ENCODE results near the gene NUP210.

The NUP210 gene

GRCh38 chr3:13299531-13300155, 120.5 kb downstream of the NUP210 start:
- peaks cover 2% of the 10 kb centered on the region for H3K4me1 ChIP-seq (ENCODE audit: control insufficient read depth, insufficient read depth, low read length, poor library complexity, severe bottlenecking)
- H3K4me3 ChIP-seq (ENCODE audit: insufficient read depth, low read depth, low read length, poor library complexity, severe bottlenecking): no peak overlapping the region
- no peaks in the 10 kb centered on the region for H3K36me3 ChIP-seq (ENCODE audit: control insufficient read depth, insufficient read depth, low read length)
- H3K27me3 ChIP-seq (replicated peaks; ENCODE audit: control insufficient read depth, insufficient read depth, low read length, poor library complexity, severe bottlenecking): no peaks in the 10 kb centered on the region
- DNase-seq: no peak
- H3K27ac ChIP-seq (ENCODE audit: insufficient read depth, low read length, poor library complexity, severe bottlenecking): no peak overlapping the region
- H3K9me3 ChIP-seq (ENCODE audit: control insufficient read depth, low read length): no peaks in the 10 kb centered on the region

GRCh38 chr3:13296662-13297061, 123.5 kb downstream of the NUP210 start:
- DNase-seq: no peak
- H3K27me3 ChIP-seq (replicated peaks; ENCODE audit: control insufficient read depth, insufficient read depth, low read length, poor library complexity, severe bottlenecking): no peaks in the 10 kb centered on the region
- H3K36me3 ChIP-seq (ENCODE audit: control insufficient read depth, insufficient read depth, low read length): no peaks in the 10 kb centered on the region
- H3K9me3 ChIP-seq (ENCODE audit: control insufficient read depth, low read length): no peaks in the 10 kb centered on the region
- no peak overlapping the region for H3K27ac ChIP-seq (ENCODE audit: insufficient read depth, low read length, poor library complexity, severe bottlenecking)
- H3K4me3 ChIP-seq (ENCODE audit: insufficient read depth, low read depth, low read length, poor library complexity, severe bottlenecking): no peak overlapping the region
- peaks cover 2% of the 10 kb centered on the region for H3K4me1 ChIP-seq (ENCODE audit: control insufficient read depth, insufficient read depth, low read length, poor library complexity, severe bottlenecking)

GRCh38 chr3:13294442-13295351, 125.4 kb downstream of the NUP210 start:
- H3K27ac ChIP-seq (ENCODE audit: insufficient read depth, low read length, poor library complexity, severe bottlenecking): no peak overlapping the region
- DNase-seq: no peak
- H3K4me1 ChIP-seq (ENCODE audit: control insufficient read depth, insufficient read depth, low read length, poor library complexity, severe bottlenecking): peaks cover 2% of the 10 kb centered on the region

GRCh38 chr3:13292375-13292774, 127.7 kb downstream of the NUP210 start:
- DNase-seq: no peak
- no peaks in the 10 kb centered on the region for H3K27me3 ChIP-seq (replicated peaks; ENCODE audit: control insufficient read depth, insufficient read depth, low read length, poor library complexity, severe bottlenecking)
- no peaks in the 10 kb centered on the region for H3K36me3 ChIP-seq (ENCODE audit: control insufficient read depth, insufficient read depth, low read length)
- H3K4me1 ChIP-seq (ENCODE audit: control insufficient read depth, insufficient read depth, low read length, poor library complexity, severe bottlenecking): peaks cover 2% of the 10 kb centered on the region
- no peak overlapping the region for H3K27ac ChIP-seq (ENCODE audit: insufficient read depth, low read length, poor library complexity, severe bottlenecking)
- no peaks in the 10 kb centered on the region for H3K9me3 ChIP-seq (ENCODE audit: control insufficient read depth, low read length)
- no peak overlapping the region for H3K4me3 ChIP-seq (ENCODE audit: insufficient read depth, low read depth, low read length, poor library complexity, severe bottlenecking)

More at GRCh38 chr3:13294442-13295351, 125.4 kb downstream of the NUP210 start:
- Histone ChIP-seq H3K36me3 (ENCODE audit: control insufficient read depth, insufficient read depth, low read length) (no peaks in the 10 kb centered on the region), H3K4me3 (ENCODE audit: insufficient read depth, low read depth, low read length, poor library complexity, severe bottlenecking) (no peak overlapping the region), H3K27me3 (replicated peaks; ENCODE audit: control insufficient read depth, insufficient read depth, low read length, poor library complexity, severe bottlenecking) (no peaks in the 10 kb centered on the region), H3K9me3 (ENCODE audit: control insufficient read depth, low read length) (no peaks in the 10 kb centered on the region)

- no peak overlapping the region for H3K27ac ChIP-seq (ENCODE audit: insufficient read depth, low read length, poor library complexity, severe bottlenecking)
- no peaks in the 10 kb centered on the region for H3K9me3 ChIP-seq (ENCODE audit: control insufficient read depth, low read length)
- H3K4me3 ChIP-seq (ENCODE audit: insufficient read depth, low read depth, low read length, poor library complexity, severe bottlenecking): no peak overlapping the region
- no peaks in the 10 kb centered on the region for H3K36me3 ChIP-seq (ENCODE audit: control insufficient read depth, insufficient read depth, low read length)
- H3K4me1 ChIP-seq (ENCODE audit: control insufficient read depth, insufficient read depth, low read length, poor library complexity, severe bottlenecking): no peaks in the 10 kb centered on the region
- no peak for DNase-seq
- no peaks in the 10 kb centered on the region for H3K27me3 ChIP-seq (replicated peaks; ENCODE audit: control insufficient read depth, insufficient read depth, low read length, poor library complexity, severe bottlenecking)
Observed at GRCh38 chr3:13290941-13291340, 129.2 kb downstream of the NUP210 start.

GRCh38 chr3:13289771-13290285, 130.3 kb downstream of the NUP210 start:
- no peaks in the 10 kb centered on the region for H3K36me3 ChIP-seq (ENCODE audit: control insufficient read depth, insufficient read depth, low read length)
- no peak for DNase-seq
- no peak overlapping the region for H3K27ac ChIP-seq (ENCODE audit: insufficient read depth, low read length, poor library complexity, severe bottlenecking)
- no peak overlapping the region for H3K4me3 ChIP-seq (ENCODE audit: insufficient read depth, low read depth, low read length, poor library complexity, severe bottlenecking)
- no peaks in the 10 kb centered on the region for H3K9me3 ChIP-seq (ENCODE audit: control insufficient read depth, low read length)
- peaks cover 5% of the 10 kb centered on the region for H3K27me3 ChIP-seq (replicated peaks; ENCODE audit: control insufficient read depth, insufficient read depth, low read length, poor library complexity, severe bottlenecking)
- H3K4me1 ChIP-seq (ENCODE audit: control insufficient read depth, insufficient read depth, low read length, poor library complexity, severe bottlenecking): no peaks in the 10 kb centered on the region

- H3K4me1 ChIP-seq (ENCODE audit: control insufficient read depth, insufficient read depth, low read length, poor library complexity, severe bottlenecking): no peaks in the 10 kb centered on the region
- H3K36me3 ChIP-seq (ENCODE audit: control insufficient read depth, insufficient read depth, low read length): no peaks in the 10 kb centered on the region
- H3K27ac ChIP-seq (ENCODE audit: insufficient read depth, low read length, poor library complexity, severe bottlenecking): no peak overlapping the region
- DNase-seq: no peak
- no peaks in the 10 kb centered on the region for H3K9me3 ChIP-seq (ENCODE audit: control insufficient read depth, low read length)
- no peak overlapping the region for H3K4me3 ChIP-seq (ENCODE audit: insufficient read depth, low read depth, low read length, poor library complexity, severe bottlenecking)
- peaks cover 12% of the 10 kb centered on the region for H3K27me3 ChIP-seq (replicated peaks; ENCODE audit: control insufficient read depth, insufficient read depth, low read length, poor library complexity, severe bottlenecking)
Observed at GRCh38 chr3:13288732-13289718, 131.1 kb downstream of the NUP210 start.

GRCh38 chr3:13287833-13288232, 132.3 kb downstream of the NUP210 start:
- H3K9me3 ChIP-seq (ENCODE audit: control insufficient read depth, low read length): peaks cover 3% of the 10 kb centered on the region
- H3K4me3 ChIP-seq (ENCODE audit: insufficient read depth, low read depth, low read length, poor library complexity, severe bottlenecking): no peak overlapping the region
- H3K27ac ChIP-seq (ENCODE audit: insufficient read depth, low read length, poor library complexity, severe bottlenecking): no peak overlapping the region
- no peaks in the 10 kb centered on the region for H3K36me3 ChIP-seq (ENCODE audit: control insufficient read depth, insufficient read depth, low read length)
- no peak for DNase-seq
- peaks cover 20% of the 10 kb centered on the region for H3K27me3 ChIP-seq (replicated peaks; ENCODE audit: control insufficient read depth, insufficient read depth, low read length, poor library complexity, severe bottlenecking)
- no peaks in the 10 kb centered on the region for H3K4me1 ChIP-seq (ENCODE audit: control insufficient read depth, insufficient read depth, low read length, poor library complexity, severe bottlenecking)

- peaks cover 4% of the 10 kb centered on the region for H3K4me1 ChIP-seq (ENCODE audit: control insufficient read depth, insufficient read depth, low read length, poor library complexity, severe bottlenecking)
- H3K36me3 ChIP-seq (ENCODE audit: control insufficient read depth, insufficient read depth, low read length): no peaks in the 10 kb centered on the region
- H3K27me3 ChIP-seq (replicated peaks; ENCODE audit: control insufficient read depth, insufficient read depth, low read length, poor library complexity, severe bottlenecking): peaks cover 26% of the 10 kb centered on the region
- no peak overlapping the region for H3K4me3 ChIP-seq (ENCODE audit: insufficient read depth, low read depth, low read length, poor library complexity, severe bottlenecking)
- DNase-seq: no peak
- H3K9me3 ChIP-seq (ENCODE audit: control insufficient read depth, low read length): peaks cover 3% of the 10 kb centered on the region
- no peak overlapping the region for H3K27ac ChIP-seq (ENCODE audit: insufficient read depth, low read length, poor library complexity, severe bottlenecking)
Observed at GRCh38 chr3:13286873-13287272, 133.2 kb downstream of the NUP210 start.
